GM21367 (cell line): Measurements from ENCODE around the gene COMMD9.
A peak's percentile ranks its signal among the peaks of the same experiment; 100 is the strongest.

Experiments
- ATAC-seq: cut with Tn5 transposase; IDR thresholded peaks from one replicate; pipeline ENCODE4 v1.9.1; 2021; ENCODE audit not compliant: unreplicated experiment

Gene COMMD9

GRCh38 chr11:36296884-36297543 lies 7.8 kb upstream of the COMMD9 start:
- ATAC-seq: no peak

GRCh38 chr11:36295926-36296325 lies 6.7 kb upstream of the COMMD9 start, which contains the start of gene PRR5L:
Gene PRR5L, plus strand, starts transcription at chr11:36296288. Its CDS starts 104,834 bp downstream, at chr11:36401122.
- no peak for ATAC-seq

GRCh38 chr11:36292311-36292722 lies 3.1 kb upstream of the COMMD9 start:
- peak; percentile 31 for ATAC-seq

- ATAC-seq: no peak
Measured at GRCh38 chr11:36288442-36289225, 590 bp downstream of the COMMD9 start.

- ATAC-seq: no peak
Measured at GRCh38 chr11:36282926-36283325, 6.3 kb downstream of the COMMD9 start.

GRCh38 chr11:36281850-36282249 lies 7.4 kb downstream of the COMMD9 start:
- ATAC-seq: no peak

- ATAC-seq: no peak
Measured at GRCh38 chr11:36280531-36280930, 8.7 kb downstream of the COMMD9 start.

GRCh38 chr11:36278531-36279282 lies 10.5 kb downstream of the COMMD9 start:
- no peak for ATAC-seq

- no peak for ATAC-seq
Measured at GRCh38 chr11:36274414-36274813, 14.8 kb downstream of the COMMD9 start.

GRCh38 chr11:36273110-36273509 lies 16.1 kb downstream of the COMMD9 start:
- ATAC-seq: no peak

- no peak for ATAC-seq
Measured at GRCh38 chr11:36271794-36272407, 17.3 kb downstream of the COMMD9 start.

GRCh38 chr11:36270701-36271100 lies 18.5 kb downstream of the COMMD9 start:
- no peak for ATAC-seq

- ATAC-seq: no peak
Measured at GRCh38 chr11:36268337-36268985, 20.8 kb downstream of the COMMD9 start.

GRCh38 chr11:36266767-36267166 lies 22.5 kb downstream of the COMMD9 start:
- ATAC-seq: no peak

- peak; percentile 64 for ATAC-seq
Measured at GRCh38 chr11:36265793-36266628, 23.2 kb downstream of the COMMD9 start.

- no peak for ATAC-seq
Measured at GRCh38 chr11:36264973-36265344, 24.3 kb downstream of the COMMD9 start.

- no peak for ATAC-seq
Measured at GRCh38 chr11:36264011-36264972, 24.9 kb downstream of the COMMD9 start.

GRCh38 chr11:36261094-36261493 lies 28.1 kb downstream of the COMMD9 start:
- no peak for ATAC-seq
